HG02610 (cell line): ENCODE measurements around the gene XPO1.
A peak's percentile ranks its signal among the peaks of the same experiment; 100 is the strongest.
"Not testable (repeated sequence)": the region's sequence is repeated elsewhere in the genome, so short reads cannot be mapped to it uniquely, and the experiment has no call there.

Source experiments
- ATAC-seq: cut with Tn5 transposase; IDR thresholded peaks from one replicate; pipeline ENCODE4 v1.9.1; 2021; ENCODE audit warnings: mild to moderate bottlenecking, moderate library complexity; ENCODE audit not compliant: unreplicated experiment

XPO1 gene

DNA sequence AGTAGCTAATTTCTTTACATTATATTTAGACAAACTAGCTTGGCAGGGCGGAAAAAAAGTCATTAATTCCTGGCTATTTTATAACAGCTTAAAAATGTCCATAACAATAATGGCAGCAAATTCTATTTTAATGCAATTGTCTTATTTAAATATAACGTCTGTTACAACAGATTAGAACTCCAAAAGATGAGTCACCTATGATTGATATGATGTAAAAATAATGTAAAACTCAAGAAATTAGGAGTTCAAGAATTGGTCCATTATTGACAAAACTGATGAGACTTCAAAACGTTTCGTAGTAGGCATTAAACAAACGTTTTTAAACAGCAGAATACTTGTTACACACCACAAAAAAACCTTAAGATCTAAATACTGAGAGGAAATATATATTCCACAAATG lies 2.7 kb downstream of the XPO1 start:
- ATAC-seq, result no peak

DNA sequence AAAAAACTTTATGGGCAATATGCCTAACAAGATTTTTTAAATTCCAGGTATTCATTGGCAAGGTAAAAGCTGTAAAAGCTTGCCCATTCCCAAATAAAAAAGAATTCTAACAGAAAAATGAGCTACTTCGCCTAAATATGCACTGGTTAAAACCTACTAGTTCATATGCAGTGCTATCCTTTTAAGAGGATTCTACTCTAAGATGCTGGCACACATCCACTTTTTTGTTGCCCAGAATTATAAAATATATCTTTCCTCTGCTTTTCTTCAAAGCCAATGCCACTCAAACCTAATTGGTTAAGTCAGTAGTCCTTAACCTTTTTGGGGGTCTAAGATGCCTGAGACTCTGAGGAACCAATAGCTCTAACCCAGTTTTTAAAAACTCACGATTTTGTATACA lies 3.2 kb downstream of the XPO1 start:
- ATAC-seq, result no peak

GRCh38 chr2:61530749-61531148 lies 7.4 kb downstream of the XPO1 start:
- ATAC-seq, result no peak

DNA sequence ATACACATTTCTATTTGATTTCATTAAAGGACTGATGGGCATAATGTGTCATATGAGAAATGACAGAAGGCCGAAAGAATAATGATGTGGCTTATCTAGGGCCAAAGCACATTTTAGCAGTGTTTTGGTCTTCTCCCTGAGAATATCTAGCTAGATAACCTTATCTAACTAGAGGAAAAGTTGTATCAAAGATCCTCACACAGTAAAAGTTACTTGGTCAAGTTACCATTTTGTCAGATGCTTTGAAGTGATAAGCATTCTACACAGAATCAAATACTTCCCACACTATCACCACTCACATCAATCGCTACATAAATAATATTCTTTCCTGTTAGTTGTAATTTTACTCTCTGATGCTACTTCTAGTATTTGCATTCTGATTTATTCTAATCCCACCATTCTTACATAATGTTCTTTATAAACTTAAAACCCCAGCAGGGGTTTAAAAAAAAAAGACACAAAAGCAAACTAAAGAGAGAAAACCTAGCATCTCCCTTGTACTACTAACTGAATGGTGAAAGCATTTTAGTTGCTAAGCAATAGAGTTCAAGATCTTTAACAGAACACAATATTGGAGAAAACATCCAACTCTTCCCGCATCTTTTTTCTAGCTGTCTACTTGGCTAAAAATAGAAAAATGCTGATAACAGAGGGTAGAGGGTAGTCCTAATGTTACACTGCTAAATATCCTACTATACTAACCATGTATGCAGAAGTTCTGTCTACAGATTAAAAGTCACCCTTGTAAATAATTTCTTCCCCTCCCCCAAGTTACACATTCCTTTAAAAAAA lies 8.0 kb downstream of the XPO1 start:
- ATAC-seq, result no peak

GRCh38 chr2:61520261-61520660 lies 17.9 kb downstream of the XPO1 start:
- no peak for ATAC-seq

- no peak for ATAC-seq
Measured at GRCh38 chr2:61512768-61513398, 25.3 kb downstream of the XPO1 start.

DNA sequence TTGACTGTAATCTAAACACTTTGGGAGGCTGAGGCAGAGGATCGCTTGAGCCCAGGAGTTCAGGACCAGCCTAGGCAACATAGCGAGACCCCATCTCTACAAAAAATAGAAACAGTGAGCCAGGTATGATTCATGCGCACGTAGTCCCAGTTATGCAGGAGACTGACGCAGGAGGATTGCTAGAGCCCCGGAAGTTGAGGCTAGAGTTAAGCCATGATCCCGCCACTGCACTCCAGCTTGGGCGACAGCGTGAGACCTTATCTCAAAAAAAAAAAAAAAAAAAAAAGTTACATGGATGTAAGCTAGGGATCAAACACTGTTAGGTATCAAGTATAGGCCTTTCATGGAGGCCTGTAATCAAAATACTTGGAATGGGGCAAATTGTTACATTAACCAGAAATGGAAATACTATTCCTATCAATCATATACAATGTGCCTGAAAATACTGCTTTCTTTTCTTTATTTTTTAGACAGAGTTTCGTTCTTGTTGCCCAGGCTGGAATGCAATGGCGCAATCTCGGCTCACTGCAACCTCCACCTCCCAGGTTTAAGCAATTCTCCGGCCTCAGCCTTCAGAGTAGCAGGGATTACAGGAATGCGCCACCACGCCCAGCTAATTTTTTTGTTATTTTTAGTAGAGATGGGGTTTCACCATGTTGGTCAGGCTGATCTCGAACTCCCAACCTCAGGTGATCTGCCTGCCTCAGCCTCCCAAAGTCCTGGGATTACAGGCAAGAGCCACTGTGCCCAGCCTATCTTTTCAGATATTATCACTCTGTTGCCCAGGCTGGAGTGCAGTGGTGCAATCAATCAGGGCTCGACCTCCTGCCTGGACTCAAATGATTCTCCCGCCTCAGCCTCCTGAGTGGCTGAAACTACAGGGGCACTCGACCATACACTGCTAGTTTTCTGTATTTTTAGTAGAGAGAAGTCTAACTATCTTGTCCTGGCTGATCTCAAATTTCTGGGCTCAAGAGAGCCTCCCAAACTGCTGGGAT lies 27.2 kb downstream of the XPO1 start:
- ATAC-seq, result no peak

GRCh38 chr2:61504949-61505348 lies 33.2 kb downstream of the XPO1 start:
- no peak for ATAC-seq

- ATAC-seq, result no peak
Measured at GRCh38 chr2:61499060-61499459, 39.1 kb downstream of the XPO1 start.

- peak; percentile 43 for ATAC-seq
Measured at GRCh38 chr2:61493523-61493942, 44.6 kb downstream of the XPO1 start.

DNA sequence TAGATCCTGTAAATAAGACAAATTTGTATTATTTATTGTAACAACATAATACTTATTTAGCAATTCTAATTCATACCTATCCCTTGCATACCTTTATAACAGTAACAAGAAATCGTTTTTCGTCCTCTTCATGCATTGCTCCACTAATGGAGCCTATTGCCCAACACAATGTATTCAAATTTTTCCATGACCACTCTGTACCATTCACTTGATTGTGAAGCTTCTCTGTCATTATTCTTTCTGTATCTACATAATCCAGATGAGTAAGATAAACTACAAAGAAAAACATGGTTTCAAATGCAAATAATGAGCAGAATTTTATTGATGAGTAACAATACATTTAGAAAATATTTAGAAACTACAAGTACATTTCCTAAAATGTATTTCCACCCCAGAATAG lies 45.7 kb downstream of the XPO1 start:
- ATAC-seq, result no peak

DNA sequence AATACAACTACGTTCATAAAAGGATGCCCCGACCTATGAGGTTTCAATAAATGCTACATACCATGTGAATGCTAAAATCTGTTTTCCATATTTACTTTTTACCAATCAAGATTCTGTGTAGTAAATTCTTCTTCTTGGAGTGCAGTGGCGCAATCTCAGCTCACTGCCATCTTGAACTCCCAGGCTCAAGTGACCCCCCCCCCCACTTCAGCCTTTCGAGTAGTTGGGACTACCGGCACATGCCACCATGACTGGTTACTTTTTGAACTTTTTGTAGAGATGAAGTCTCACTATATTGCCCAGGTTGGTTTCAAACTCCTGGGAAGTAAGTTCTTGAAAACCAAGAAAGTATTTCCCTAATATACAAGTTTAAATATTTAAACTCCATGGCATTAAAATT lies 52.9 kb downstream of the XPO1 start:
- no peak for ATAC-seq

DNA sequence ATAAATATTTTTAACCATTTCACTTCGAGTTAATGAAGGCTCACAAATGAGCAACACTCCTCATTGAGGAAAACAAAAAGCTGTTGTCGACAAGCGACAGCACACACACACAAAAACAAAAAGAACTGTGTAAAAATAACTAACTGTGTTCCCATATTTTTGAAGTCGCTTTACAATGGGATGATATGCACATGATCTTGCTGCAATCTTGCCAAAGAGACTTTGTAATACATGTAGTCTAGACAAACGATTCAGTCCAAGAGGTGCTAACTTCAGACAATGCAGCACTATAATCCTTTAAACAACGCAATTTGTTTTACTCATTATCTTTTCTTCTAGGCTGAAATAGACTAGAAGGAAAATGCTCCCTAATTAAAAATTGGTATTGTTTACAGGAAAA lies 60.1 kb downstream of the XPO1 start:
- ATAC-seq, result no peak

DNA sequence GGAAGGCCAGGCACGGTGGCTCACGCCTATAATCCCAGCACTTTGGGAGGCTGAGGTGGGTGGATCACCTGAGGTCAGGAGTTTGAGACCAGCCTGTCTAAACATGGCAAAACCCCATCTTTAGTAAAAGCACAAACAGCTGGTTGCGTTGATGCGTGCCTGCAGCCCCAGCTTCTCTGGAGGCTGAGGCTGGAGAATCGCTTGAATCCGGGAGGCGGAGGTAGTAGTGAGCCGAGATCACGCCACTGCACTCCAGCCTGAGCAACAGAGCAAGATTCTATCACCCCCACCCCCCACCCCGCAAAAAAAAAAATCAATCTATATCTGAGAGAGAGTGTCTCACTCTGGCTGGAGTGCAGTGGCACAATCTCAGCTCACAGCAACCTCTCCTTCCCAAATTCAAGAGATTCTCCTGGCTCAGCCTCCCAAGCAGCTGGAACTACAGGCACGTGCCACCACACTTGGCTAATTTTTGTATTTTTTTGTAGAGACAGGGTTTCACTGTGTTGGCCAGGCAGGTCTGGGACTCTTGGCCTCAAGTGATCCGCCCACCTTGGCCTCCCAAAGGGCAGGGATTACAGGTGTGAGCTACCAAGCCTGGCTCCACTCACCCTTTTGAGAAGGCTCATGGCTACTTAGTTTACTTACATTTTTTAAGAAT lies 61.1 kb downstream of the XPO1 start:
- not testable (repeated sequence) for ATAC-seq

DNA sequence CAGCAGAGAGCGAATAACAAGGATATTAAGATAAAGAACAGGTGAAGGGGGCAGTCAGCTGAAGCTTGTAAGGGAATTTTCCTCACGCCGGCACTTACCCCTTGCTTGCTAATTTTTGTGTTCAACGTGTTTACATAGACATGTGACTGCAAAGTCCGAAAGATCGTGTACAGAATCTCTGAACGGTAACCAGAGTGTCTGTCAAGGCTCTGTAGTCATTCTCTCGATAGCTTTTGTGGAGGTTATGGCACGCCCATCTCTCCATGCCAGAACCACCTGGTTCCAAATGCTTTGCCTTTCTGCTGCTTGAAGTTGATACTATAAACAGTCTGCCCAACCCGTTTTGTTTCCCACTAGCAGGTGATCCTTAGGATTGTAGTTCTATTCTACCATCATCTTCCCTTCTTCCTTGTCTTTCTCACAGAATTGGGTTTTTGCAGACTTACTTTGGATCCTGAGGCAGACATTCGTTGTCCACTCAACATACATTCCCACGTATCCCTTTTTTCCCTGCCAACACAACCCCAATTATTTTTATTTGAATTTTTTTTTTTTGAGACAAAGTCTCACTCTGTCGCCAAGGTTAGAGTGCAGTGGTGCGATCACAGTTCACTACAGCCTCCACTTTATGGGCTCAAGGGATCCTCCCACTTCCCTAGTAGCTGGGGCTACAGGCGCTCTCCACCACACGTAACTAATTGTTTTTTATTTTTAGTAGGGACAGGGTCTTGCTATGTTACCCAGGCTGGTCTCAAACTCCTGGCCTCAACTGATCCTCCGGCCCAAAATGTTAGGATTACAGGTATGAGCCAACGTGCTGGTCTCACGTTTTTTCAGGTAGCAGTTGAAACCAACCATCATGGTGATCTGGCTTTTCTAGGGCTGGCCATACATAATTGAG lies 66.0 kb downstream of the XPO1 start:
- ATAC-seq, result no peak

GRCh38 chr2:61470965-61471904 lies 66.9 kb downstream of the XPO1 start, which contains the start of gene USP34:
USP34 (minus strand) TSS chr2:61471087; CDS start chr2:61470692, 395 bp downstream.
- peak; percentile 84 for ATAC-seq

DNA sequence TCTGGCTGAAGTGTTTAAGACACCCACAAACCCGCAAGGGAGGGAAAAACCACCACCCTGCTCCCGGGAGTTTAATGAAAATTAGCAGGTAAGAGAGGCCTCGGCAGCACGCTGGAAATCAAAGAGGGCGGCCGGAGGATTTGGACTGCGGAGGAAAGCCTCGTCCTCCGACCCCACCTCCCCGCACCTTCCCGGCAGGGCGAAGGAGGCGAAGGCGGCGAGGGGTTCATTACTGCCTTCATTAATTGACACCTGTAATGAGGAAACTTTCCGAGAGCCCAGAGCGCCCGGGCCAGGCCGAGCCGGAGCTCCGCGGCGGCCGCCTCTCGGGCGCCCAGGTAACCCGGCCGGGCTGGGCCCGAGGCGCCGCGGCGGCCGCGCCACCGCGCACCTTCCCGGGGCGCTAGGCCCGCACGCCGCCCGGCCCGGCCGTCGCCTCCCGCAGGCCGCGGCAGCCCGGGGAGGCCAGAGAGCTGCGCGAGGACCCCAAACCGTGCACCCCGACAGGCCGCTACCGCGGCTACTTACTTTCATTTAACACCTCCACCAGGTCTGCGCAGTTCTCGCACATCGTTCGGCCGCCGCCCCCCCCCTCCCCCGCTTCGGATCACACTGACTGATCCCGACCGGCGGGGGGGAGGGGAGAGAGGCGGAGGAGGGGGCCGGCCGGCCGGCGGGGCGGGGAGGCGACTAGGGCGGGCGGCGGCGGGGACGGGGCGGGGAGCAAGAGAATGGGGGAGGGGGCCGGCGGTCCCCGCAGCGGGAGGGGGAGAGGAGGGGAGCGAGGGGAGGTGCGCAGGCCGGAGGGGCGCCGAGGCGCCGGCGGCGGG lies 67.8 kb downstream of the XPO1 start:
- ATAC-seq, result peak; percentile 24
